Natural killer cell treated with Interleukin-12 subunit alpha and Interleukin-12 subunit beta and Interleukin-15 and Interleukin-18, amount 100 ng/mL, for 72 hours (primary cell): ENCODE data around the gene ZNF200. TPM values are rescaled to one million over a fixed set of nuclear protein-coding genes. Genes with fewer than 3 reads are reported as not detected.
"Not testable (repeated sequence)": the region's sequence is repeated elsewhere in the genome, so short reads cannot be mapped to it uniquely, and the experiment has no call there.

ENCODE experiments used
- ATAC-seq, 2 donors: fragments of 150-1000 bp; cut with Tn5 transposase in 1 of 2; sonication (Bioruptor Pico), chemical (Tn5 transposase) in 1 of 2; 2 replicates each; pipeline ENCODE4 v1.10.0; 2021
- DNase-seq: peaks from one replicate; pipeline ENCODE4 v3.0.0; 2022; ENCODE audit warnings: low spot score
- H3K27ac Mint-ChIP-seq, 2 donors: 1 replicate in 1 of 2; 2 replicates in 1 of 2; pipeline ENCODE4 v1.8.0; 2022; ENCODE audit warnings: mixed read lengths in 2 of 2, mild to moderate bottlenecking in 1 of 2, moderate library complexity in 1 of 2
- H3K27me3 Mint-ChIP-seq, 2 donors: 1 replicate in 1 of 2; 2 replicates in 1 of 2; pipeline ENCODE4 v1.8.0; 2022; ENCODE audit warnings: mixed read lengths in 2 of 2
- H3K36me3 Mint-ChIP-seq: one replicate; pipeline ENCODE4 v1.8.0; 2022; ENCODE audit warnings: mixed read lengths
- H3K4me1 Mint-ChIP-seq, 2 donors: 1 replicate in 1 of 2; 2 replicates in 1 of 2; pipeline ENCODE4 v1.8.0; 2022; ENCODE audit warnings: low read depth in 2 of 2, mixed read lengths in 2 of 2, mild to moderate bottlenecking in 1 of 2
- H3K4me3 Mint-ChIP-seq: one replicate; pipeline ENCODE4 v1.8.0; 2022; ENCODE audit warnings: mixed read lengths
- H3K9me3 Mint-ChIP-seq: 2 replicates; pipeline ENCODE4 v1.8.0; 2022; ENCODE audit warnings: mixed read lengths
- total RNA-seq, 2 donors: library from RNA; stranded (reverse); gene quantifications; one replicate each; pipeline ENCODE4 v1.2.3, GENCODE V29; 2022

ZNF200 gene, protein sequence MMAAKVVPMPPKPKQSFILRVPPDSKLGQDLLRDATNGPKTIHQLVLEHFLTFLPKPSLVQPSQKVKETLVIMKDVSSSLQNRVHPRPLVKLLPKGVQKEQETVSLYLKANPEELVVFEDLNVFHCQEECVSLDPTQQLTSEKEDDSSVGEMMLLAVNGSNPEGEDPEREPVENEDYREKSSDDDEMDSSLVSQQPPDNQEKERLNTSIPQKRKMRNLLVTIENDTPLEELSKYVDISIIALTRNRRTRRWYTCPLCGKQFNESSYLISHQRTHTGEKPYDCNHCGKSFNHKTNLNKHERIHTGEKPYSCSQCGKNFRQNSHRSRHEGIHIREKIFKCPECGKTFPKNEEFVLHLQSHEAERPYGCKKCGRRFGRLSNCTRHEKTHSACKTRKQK
- total RNA-seq = 10 to 100 TPM; 16.6 to 18.9 TPM

DNA sequence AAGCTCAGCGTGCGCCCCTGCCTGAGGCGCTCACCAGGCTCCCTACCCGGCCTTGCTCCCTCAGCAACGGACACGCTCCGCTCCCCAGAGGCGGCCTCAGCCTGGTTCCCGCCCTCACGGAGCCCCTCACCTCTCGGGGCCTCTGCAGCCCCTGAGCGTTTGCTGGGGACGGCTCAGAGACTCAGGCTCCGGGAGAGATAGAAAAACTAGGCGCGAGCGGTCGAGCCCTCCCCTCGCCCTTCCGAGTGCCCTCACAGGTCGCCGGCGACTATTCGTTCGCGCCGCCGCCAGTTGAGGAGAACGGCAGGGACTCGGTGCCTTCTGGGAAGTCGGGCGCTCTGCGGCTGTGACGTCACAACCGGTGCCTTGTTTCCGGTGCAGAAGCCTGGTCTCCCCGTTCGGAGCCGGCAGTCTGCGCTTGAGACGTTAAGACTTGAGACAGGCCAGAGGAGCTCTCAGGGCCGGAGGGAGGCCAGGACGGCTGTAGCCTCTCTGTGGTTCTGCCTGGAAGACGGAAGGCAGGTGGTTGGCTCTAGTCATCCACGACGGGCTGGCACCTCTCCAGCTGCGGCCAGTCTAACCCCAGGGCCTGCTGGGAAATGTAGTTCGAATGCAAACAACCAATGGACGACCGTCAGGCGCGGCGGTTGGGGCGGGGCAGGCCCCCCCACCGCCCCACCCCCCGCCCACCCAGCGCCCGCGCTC, at the start of gene ZNF200:
Gene ZNF200, minus strand, starts transcription at position 302 of the 705 bp plus-strand sequence. CDS start 1,403 bp downstream, outside the sequence.
- peak within 1 kb of the TSS; percentile 96 to 97 for H3K27ac Mint-ChIP-seq
- H3K27me3 Mint-ChIP-seq = peaks cover 0 to under 1% of the 10 kb centered on the region in 2 donors
- peaks cover 23 to 26% of the 10 kb centered on the region in 2 donors for H3K4me1 Mint-ChIP-seq
- H3K36me3 Mint-ChIP-seq = peaks cover 43% of the 10 kb centered on the region
- DNase-seq (peak; percentile 96), ATAC-seq (peak; percentile 94 to 96)
- H3K9me3 Mint-ChIP-seq = no peaks in the 10 kb centered on the region
- peak within 1 kb of the TSS; percentile 96 for H3K4me3 Mint-ChIP-seq

DNA sequence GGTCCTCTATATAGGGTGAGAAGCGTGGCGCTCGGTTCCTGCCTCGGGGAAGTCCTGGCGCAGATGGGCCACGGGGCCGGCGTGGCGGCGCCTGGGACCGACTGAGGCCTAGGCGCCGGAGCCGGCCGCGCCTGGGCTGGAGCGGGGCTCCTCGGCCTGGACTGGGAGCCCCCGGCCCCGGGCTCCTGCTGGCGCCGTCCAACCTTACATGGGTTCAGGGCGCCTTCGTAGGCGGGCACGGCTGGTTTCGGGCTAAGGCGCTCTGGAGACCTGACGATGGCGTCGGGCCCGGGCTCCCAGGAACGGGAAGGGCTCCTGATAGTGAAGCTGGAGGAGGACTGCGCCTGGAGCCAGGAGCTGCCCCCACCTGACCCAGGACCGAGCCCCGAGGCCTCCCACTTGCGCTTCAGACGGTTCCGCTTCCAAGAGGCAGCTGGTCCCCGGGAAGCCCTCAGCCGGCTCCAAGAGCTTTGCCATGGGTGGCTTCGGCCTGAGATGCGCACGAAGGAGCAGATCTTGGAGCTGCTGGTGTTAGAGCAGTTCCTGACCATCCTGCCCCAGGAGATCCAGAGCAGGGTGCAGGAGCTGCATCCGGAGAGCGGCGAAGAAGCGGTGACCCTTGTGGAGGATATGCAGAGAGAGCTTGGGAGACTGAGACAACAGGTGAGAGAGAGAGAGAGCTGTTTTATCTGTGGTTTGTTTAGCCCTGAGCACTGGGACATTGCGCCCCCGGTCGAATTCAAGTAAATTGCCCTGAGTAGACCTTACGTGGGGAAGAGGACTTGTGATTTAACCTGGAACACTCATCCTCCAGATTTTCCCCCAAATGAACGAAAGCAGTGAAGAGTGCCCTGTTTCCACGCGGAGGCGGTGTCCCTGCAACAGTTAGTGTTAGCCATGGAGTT, 48.8 kb upstream of the ZNF200 start:
- peaks cover 25 to 28% of the 10 kb centered on the region in 2 donors for H3K4me1 Mint-ChIP-seq
- H3K27me3 Mint-ChIP-seq = no peaks in the 10 kb centered on the region
- no peaks in the 10 kb centered on the region for H3K9me3 Mint-ChIP-seq
- H3K36me3 Mint-ChIP-seq = peaks cover 23% of the 10 kb centered on the region
- no peak for DNase-seq
- H3K27ac Mint-ChIP-seq = peak overlapping the region; percentile 91 to 95
- H3K4me3 Mint-ChIP-seq = peak overlapping the region; percentile 95
- ATAC-seq = no peak

DNA sequence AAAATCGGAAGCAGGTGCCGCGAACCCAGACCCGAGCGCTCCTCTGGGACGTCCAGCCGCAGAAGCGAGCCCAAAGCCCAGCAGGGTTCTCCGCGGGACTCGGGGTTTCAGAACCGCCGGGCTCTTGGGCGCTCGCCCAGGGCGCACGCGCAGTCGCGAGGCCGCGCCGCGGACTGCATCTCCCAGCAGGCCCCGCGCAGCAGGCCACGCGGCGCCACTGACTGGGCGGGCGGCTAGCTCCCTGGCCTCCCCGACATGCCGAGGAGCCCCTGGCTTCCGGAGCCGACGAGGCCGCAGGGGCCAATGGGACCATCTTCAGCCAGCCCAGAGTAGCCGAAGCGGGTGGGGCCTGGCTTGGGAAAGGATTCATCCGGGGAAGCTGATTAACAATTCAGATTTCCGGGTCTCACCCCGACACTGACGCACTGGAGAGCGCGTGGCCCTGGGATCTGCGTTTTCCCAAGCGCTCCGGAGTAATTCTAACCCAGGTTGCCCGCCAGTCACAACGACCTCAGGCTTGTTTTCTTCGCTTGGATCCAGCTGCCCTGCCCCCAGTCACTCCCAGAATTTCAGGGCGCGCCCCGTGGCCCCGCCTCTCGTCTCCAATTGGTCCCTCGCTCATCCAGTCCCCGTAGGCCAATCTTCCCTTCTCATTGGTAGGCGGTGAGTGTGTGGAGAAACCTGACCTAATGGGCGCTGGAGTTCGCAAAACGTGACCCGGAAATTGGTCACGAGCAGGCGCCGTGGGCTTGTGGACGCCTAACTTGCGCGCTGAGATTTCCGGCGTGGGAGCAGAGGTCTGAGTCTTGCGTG, 48.0 kb upstream of the ZNF200 start, which contains the start of gene ZNF263:
Gene ZNF263, plus strand, starts transcription at position 762 of the 813 bp plus-strand sequence. CDS start 328 bp downstream, outside the sequence.
- Mint-ChIP-seq H3K9me3 (no peaks in the 10 kb centered on the region), H3K36me3 (peaks cover 19% of the 10 kb centered on the region), H3K27me3 (no peaks in the 10 kb centered on the region), H3K27ac (peak within 1 kb of the TSS; percentile 91 to 95), H3K4me1 (peaks cover 25 to 28% of the 10 kb centered on the region in 2 donors), H3K4me3 (peak within 1 kb of the TSS; percentile 95)
- peak; percentile 93 to 94 for ATAC-seq
- DNase-seq = peak; percentile 97

DNA sequence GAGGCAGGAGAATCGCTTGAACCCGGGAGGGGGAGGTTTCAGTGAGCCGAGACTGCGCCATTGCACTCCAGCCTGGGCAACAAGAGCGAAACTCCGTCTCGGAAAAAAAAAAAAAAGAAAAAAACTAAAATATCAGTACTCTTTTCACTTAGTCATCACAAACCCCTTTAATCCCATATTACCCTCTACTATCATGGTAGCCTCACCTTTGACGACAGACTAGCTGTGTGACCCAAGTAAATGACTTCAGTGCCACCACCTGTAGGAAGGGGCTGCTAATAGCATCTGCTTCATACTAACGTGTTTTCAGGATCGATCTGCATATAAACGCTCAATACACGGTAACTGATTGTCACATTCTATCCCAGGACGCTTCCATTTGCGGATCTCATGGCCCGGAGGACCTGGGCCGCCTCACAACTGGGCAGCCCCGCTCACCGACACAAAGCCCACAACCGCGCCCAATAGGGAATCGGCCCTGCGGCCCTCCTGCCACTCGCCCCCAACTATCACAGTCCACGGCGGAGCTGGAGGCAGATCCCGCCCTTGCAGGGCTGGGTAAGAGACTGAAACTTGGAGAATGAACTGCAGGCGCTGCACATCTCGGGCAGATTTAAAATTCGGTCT, 47.3 kb upstream of the ZNF200 start:
- DNase-seq = no peak

DNA sequence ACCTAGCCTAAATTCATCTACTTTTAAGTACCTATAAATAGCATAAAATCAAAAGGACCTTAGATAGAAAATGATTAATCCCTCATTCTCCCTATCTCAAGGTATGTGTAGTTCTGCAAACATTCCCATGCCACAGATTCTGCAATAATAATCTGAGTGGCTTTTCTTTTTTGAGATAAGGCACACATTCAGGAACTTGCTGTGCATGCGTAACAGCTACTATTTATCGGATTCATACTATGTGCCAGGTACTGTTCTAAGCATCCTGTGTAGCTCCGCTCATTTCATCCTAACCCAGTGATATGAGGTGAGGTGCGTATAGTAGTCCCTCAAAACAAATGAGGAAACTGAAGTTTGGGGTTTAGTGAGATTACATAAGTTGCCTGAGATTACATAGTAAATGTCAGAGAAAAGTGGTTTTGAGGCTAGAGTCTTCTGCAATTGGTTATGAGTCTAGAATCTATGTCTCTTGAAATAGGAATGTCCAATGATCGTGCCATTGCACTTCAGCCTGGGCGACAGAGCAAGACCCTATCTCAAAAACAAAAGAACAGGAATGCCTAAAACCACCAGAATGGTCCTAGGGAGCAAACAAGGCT, 46.4 kb upstream of the ZNF200 start:
- Mint-ChIP-seq H3K27ac (no peak overlapping the region), H3K36me3 (peaks cover 10% of the 10 kb centered on the region), H3K27me3 (no peaks in the 10 kb centered on the region), H3K9me3 (no peaks in the 10 kb centered on the region), H3K4me1 (peaks cover 24 to 25% of the 10 kb centered on the region in 2 donors), H3K4me3 (peak overlapping the region; percentile 57)
- ATAC-seq (no peak), DNase-seq (no peak)

More for the DNA sequence above, 47.3 kb upstream of the ZNF200 start:
- Mint-ChIP-seq H3K9me3 (no peaks in the 10 kb centered on the region), H3K4me1 (peaks cover 24 to 25% of the 10 kb centered on the region in 2 donors), H3K4me3 (peak overlapping the region; percentile 95), H3K27ac (peak overlapping the region; percentile 91 to 95), H3K36me3 (peaks cover 14% of the 10 kb centered on the region), H3K27me3 (no peaks in the 10 kb centered on the region)
- ATAC-seq = peak; percentile 38 to 52

DNA sequence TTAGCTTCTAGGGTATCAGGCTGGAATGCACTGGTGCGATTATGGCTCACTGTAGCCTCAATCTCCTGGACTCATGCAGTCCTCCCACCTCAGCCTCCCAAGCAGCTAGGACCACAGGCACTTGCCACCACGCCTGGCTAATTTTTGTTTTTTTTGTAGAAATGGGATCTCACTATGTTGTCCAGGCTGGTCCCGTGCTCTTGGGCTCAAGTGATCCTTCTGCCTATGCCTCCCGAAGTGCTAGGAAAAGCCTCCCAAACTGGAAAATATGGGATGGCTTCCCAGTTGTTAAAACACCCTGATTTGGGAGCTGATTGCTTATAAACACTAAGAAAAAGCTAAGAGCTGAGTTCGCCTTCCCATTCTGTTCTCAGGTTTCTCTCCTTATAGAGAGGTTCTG, 41.7 kb upstream of the ZNF200 start:
- Mint-ChIP-seq H3K36me3 (no peaks in the 10 kb centered on the region), H3K4me1 (peaks cover 0 to 3% of the 10 kb centered on the region in 2 donors), H3K27ac (no peak overlapping the region)

DNA sequence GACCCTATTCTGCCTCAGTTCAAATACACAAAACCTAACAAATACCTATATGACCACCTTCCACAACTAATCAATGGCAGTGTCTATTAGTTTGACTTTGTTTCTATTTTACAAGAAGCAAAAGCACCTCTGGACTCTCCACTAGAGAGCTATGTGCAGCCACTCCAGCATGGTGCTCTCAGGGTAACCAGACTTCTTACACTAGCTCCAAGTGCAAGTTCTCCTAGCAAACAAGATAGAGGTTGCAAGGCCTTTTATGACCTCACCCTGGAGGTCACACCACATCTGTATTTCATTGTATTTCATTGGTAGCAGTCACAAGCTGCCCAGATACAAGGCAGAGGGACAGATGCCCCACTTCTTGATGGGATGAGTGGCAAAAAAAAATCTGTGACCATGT, 40.0 kb upstream of the ZNF200 start:
- no peaks in the 10 kb centered on the region for H3K36me3 Mint-ChIP-seq
- no peak overlapping the region for H3K27ac Mint-ChIP-seq
- H3K9me3 Mint-ChIP-seq = no peaks in the 10 kb centered on the region
- ATAC-seq (no peak), DNase-seq (no peak)
- no peak overlapping the region for H3K4me3 Mint-ChIP-seq
- peaks cover 0 to 3% of the 10 kb centered on the region in 2 donors for H3K4me1 Mint-ChIP-seq
- H3K27me3 Mint-ChIP-seq = no peaks in the 10 kb centered on the region

More for the DNA sequence above, 41.7 kb upstream of the ZNF200 start:
- Mint-ChIP-seq H3K4me3 (no peak overlapping the region), H3K27me3 (no peaks in the 10 kb centered on the region), H3K9me3 (no peaks in the 10 kb centered on the region)
- ATAC-seq (no peak), DNase-seq (no peak)

DNA sequence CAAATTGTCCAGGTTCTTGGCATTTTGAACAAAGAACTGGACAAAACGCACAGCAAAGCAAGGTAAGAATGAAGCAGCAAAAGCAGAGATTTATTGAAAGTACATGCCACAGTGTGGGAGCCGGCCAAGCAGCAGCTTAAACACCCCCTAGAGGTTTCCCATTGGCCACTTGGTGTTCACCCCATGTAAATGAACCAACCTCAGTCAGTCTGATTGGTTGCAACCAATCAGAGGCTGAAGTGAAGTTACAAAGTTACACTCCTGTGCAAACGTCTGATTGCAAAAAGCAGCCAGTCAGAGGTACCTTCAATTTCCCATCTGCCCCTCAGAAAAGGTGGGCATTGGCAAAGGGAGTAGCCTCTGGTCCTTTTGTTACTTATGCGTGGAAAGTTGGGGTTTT, 39.5 kb upstream of the ZNF200 start:
- Mint-ChIP-seq H3K36me3 (no peaks in the 10 kb centered on the region), H3K27ac (no peak overlapping the region), H3K4me3 (no peak overlapping the region), H3K4me1 (peaks cover 0 to 3% of the 10 kb centered on the region in 2 donors), H3K9me3 (no peaks in the 10 kb centered on the region), H3K27me3 (no peaks in the 10 kb centered on the region)
- DNase-seq (no peak), ATAC-seq (no peak)

DNA sequence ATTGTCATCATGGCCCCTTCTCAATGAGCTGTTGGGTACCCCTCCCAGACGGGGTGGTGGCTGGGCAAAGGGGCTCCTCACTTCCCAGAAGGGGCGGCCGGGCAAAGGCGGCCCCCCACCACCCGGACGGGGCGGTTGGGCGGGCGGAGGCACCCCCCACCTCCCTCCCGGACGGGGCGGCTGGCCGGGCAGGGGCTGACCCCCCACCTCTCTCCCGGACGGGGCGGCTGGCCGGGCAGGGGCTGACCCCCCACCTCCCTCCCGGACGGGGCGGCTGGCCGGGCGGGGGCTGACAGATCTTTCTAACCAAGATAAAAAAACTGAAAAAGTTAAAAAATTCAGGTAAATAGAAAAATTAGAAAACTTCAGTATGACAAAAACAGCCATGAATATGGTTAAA, 36.3 kb upstream of the ZNF200 start:
- not testable (repeated sequence) for H3K36me3 Mint-ChIP-seq, H3K4me1 Mint-ChIP-seq, H3K27ac Mint-ChIP-seq, H3K27me3 Mint-ChIP-seq, H3K9me3 Mint-ChIP-seq, ATAC-seq, H3K4me3 Mint-ChIP-seq, DNase-seq

DNA sequence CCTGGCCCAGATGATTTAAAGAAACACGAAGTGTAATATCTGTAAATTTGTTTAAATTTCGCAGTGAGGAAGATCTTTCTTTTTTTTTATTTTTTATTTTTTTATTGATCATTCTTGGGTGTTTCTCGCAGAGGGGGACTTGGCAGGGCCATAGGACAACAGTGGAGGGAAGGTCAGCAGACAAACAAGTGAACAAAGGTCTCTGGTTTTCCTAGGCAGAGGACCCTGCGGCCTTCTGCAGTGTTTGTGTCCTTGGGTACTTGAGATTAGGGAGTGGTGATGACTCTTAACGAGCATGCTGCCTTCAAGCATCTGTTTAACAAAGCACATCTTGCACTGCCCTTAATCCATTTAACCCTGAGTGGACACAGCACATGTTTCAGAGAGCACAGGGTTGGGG, 35.8 kb upstream of the ZNF200 start:
- not testable (repeated sequence) for H3K36me3 Mint-ChIP-seq, H3K9me3 Mint-ChIP-seq, ATAC-seq, H3K27ac Mint-ChIP-seq, H3K4me1 Mint-ChIP-seq, DNase-seq, H3K27me3 Mint-ChIP-seq, H3K4me3 Mint-ChIP-seq

DNA sequence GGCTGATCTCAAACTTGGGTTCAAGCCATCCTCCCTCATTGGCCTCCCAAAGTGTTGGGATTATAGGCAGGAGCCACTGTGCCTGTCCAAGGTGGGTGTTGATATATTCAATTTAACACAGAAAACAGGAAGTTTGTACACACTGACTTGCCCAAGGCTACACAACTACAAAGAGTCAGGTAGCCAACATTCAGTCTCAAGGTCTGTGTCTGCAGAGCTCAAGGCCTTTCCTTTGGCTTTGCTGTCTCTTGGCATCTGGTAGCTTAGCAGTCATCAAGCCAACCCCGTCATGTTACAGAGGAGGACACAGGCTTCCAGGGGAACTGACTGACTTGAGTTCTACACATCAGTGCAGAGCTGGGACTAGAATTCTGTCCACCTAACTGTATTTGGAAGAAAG, 33.3 kb upstream of the ZNF200 start:
- Mint-ChIP-seq H3K9me3 (no peaks in the 10 kb centered on the region), H3K36me3 (no peaks in the 10 kb centered on the region), H3K4me1 (peaks cover 12 to 13% of the 10 kb centered on the region in 2 donors), H3K27me3 (no peaks in the 10 kb centered on the region), H3K27ac (no peak overlapping the region), H3K4me3 (no peak overlapping the region)
- no peak for ATAC-seq
- DNase-seq = no peak

DNA sequence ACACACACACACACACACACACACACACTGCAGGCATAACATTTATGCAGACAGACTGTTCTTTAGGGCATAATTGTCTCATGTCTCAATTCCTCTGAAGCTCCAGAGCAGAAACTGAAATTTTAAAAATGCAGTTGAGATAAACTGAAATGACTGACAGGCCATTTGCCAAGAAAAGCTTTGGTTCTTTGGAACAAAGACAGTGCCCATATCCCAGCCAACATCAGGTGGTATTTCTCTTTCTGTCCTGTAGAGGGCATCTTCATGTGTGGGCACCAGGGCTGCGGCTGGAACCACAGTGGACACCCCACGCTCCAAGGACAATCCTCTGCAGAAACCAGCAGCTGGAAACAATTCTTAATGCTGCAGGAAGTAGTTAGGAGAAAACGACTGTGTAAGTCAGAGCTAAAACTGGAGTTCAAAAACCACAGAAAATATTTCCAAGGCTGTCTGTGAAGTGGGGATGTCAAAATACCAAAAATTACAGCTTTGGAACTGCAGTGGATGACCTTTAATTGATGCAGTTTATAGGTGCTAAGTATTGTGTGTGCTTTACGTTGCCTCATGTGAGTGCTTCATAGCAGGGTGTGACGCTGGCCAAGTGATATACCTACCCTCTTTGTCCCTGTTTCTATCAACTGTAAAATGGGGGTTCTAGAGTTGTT, 32.0 kb upstream of the ZNF200 start:
- ATAC-seq = no peak
- Mint-ChIP-seq H3K27ac (no peak overlapping the region), H3K4me3 (no peak overlapping the region), H3K9me3 (no peaks in the 10 kb centered on the region), H3K4me1 (peaks cover 15 to 24% of the 10 kb centered on the region in 2 donors), H3K36me3 (no peaks in the 10 kb centered on the region), H3K27me3 (no peaks in the 10 kb centered on the region)
- no peak for DNase-seq
